Adipose tissue (tissue), 3 donors: ENCODE results near the gene MYLK2. TPM values are rescaled to one million over a fixed set of nuclear protein-coding genes. Genes with fewer than 3 reads are reported as not detected.

Source experiments
- H3K27ac ChIP-seq: one replicate; pipeline ENCODE4 v1.5.1; 2013; ENCODE audit warnings: low read depth, low read length
- WGBS, 3 donors: extraction: QIAGEN DNeasy Blood & Tissue Kit; methylation state at CpG; one replicate each; pipeline ENCODE4 v1.1.7; 2013; 5-methylcytosine and 5-hydroxymethylcytosine counted together
- polyA plus RNA-seq, 3 donors: library from polyadenylated mRNA; stranded (reverse); fragments of 200-250 nt; gene quantifications; one replicate each; pipeline ENCODE4 v1.2.3, GENCODE V29; 2013
- donor health status: healthy with polysubstance abuse.
- donor health status: Bipolar disorder and iron deficiency.
- donor health status: healthy.

MYLK2 gene
- polyA plus RNA-seq, 3 donors = 0.04 to 13.3 TPM; not detected in 1

GRCh38 chr20:31843881-31844280, 24.7 kb downstream of the MYLK2 start:
- WGBS, 3 donors = 78 to 88% (median 80%) methylated on average over 5 of the region's 5 CpGs
- H3K27ac ChIP-seq = no peak overlapping the region

GRCh38 chr20:31844737-31845299, 25.7 kb downstream of the MYLK2 start:
- no peak overlapping the region for H3K27ac ChIP-seq
- WGBS, 3 donors = 78 to 91% (median 87%) methylated on average over 28 of the region's 28 CpGs

GRCh38 chr20:31845300-31845863, 26.2 kb downstream of the MYLK2 start, which contains the start of gene FOXS1:
TSS of gene FOXS1 (minus strand) at chr20:31845604. CDS start at chr20:31845542, 62 bp downstream.
- 55 to 72% (median 66%) methylated on average over 21 of the region's 21 CpGs for WGBS, 3 donors

GRCh38 chr20:31846793-31847138, 27.6 kb downstream of the MYLK2 start:
- WGBS, 3 donors = 47 to 72% (median 65%) methylated on average over 3 of the region's 3 CpGs
- H3K27ac ChIP-seq = no peak overlapping the region

More at GRCh38 chr20:31845300-31845863, 26.2 kb downstream of the MYLK2 start, which contains the start of gene FOXS1:
- H3K27ac ChIP-seq = no peak within 1 kb of the TSS

GRCh38 chr20:31848088-31848999, 29.2 kb downstream of the MYLK2 start:
- 83 to 86% (median 84%) methylated on average over 32 of the region's 32 CpGs for WGBS, 3 donors
- no peak overlapping the region for H3K27ac ChIP-seq

- H3K27ac ChIP-seq = no peak overlapping the region
- 25 to 36% (median 26%) methylated on average over 29 to 45 of the region's 45 CpGs for WGBS, 3 donors
Measured at GRCh38 chr20:31849306-31849930, 30.3 kb downstream of the MYLK2 start.

GRCh38 chr20:31851240-31851955, 32.2 kb downstream of the MYLK2 start:
- no peak overlapping the region for H3K27ac ChIP-seq
- WGBS, 3 donors = 60 to 80% (median 73%) methylated on average over 11 of the region's 11 CpGs

GRCh38 chr20:31853481-31853880, 34.3 kb downstream of the MYLK2 start:
- 66 to 84% (median 82%) methylated on average over 7 of the region's 7 CpGs for WGBS, 3 donors
- no peak overlapping the region for H3K27ac ChIP-seq

- H3K27ac ChIP-seq = no peak overlapping the region
- WGBS, 3 donors = 61 to 68% (median 65%) methylated on average over 3 of the region's 3 CpGs
Measured at GRCh38 chr20:31856516-31856915, 37.4 kb downstream of the MYLK2 start.

GRCh38 chr20:31857861-31858759, 39.0 kb downstream of the MYLK2 start:
- H3K27ac ChIP-seq = no peak overlapping the region
- 71 to 79% (median 73%) methylated on average over 15 of the region's 15 CpGs for WGBS, 3 donors

- WGBS, 3 donors = 19 to 44% (median 26%) methylated on average over 3 of the region's 3 CpGs
- no peak overlapping the region for H3K27ac ChIP-seq
Measured at GRCh38 chr20:31858760-31859083, 39.6 kb downstream of the MYLK2 start.

GRCh38 chr20:31859266-31859997, 40.3 kb downstream of the MYLK2 start:
- WGBS, 3 donors = 88 to 94% (median 93%) methylated on average over 5 of the region's 5 CpGs
- no peak overlapping the region for H3K27ac ChIP-seq

- WGBS, 3 donors = 48 to 62% (median 51%) methylated on average over 7 of the region's 7 CpGs
- H3K27ac ChIP-seq = no peak overlapping the region
Measured at GRCh38 chr20:31859998-31860380, 40.8 kb downstream of the MYLK2 start.

- 10 to 18% (median 17%) methylated on average over 15 of the region's 15 CpGs for WGBS, 3 donors
Measured at GRCh38 chr20:31860390-31861134, 41.4 kb downstream of the MYLK2 start.

GRCh38 chr20:31861135-31861384, 41.9 kb downstream of the MYLK2 start:
- no peak overlapping the region for H3K27ac ChIP-seq
- 0% methylated on average over 19 to 20 of the region's 20 CpGs for WGBS, 3 donors

More at GRCh38 chr20:31860390-31861134, 41.4 kb downstream of the MYLK2 start:
- H3K27ac ChIP-seq = no peak overlapping the region

GRCh38 chr20:31861385-31862156, 42.4 kb downstream of the MYLK2 start:
- WGBS, 3 donors = 3 to 8% (median 7%) methylated on average over 43 to 60 of the region's 60 CpGs
- no peak overlapping the region for H3K27ac ChIP-seq
